Erythroblast (primary cell): Measurements from ENCODE around the gene ANKRD9.

Experiments used
- GATA1 ChIP-seq: IDR thresholded peaks from 2 replicates; pipeline ENCODE4 v1.6.1; 2011; ENCODE audit warnings: low read depth, mild to moderate bottlenecking, control low read depth, low read length, moderate library complexity
- POLR2A ChIP-seq: IDR thresholded peaks from 2 replicates; pipeline ENCODE4 v1.6.1; 2011; ENCODE audit warnings: mild to moderate bottlenecking, low read length

GRCh38 chr14:102500158-102500662, 9.4 kb downstream of the ANKRD9 start:
- TF ChIP-seq POLR2A = peak; percentile 18
- no peak for TF ChIP-seq GATA1
